Measurements from ENCODE around the gene ALDH16A1. TPM values are rescaled to one million over a fixed set of nuclear protein-coding genes. Genes with fewer than 3 reads are reported as not detected.
A peak's percentile ranks its signal among the peaks of the same experiment; 100 is the strongest.

Gene ALDH16A1
- total and polyA plus RNA-seq, 2 donors (not counting 1 experiment from before 2014, with no cell fraction given) = 65.8 to 105 TPM

- DNase-seq (peak; percentile 64), ATAC-seq (ENCODE audit: low read depth) (peak; percentile 73)
- H2AFZ ChIP-seq (ENCODE audit: insufficient read depth, low read depth, low read length, poor library complexity, severe bottlenecking) = peak overlapping the region; percentile 95
- Mint-ChIP-seq H3K4me3 (peak overlapping the region; percentile 91), H3K4me1 (peaks cover 40% of the 10 kb centered on the region), H3K27ac (peak overlapping the region; percentile 88), H3K27me3 (no peaks in the 10 kb centered on the region), H3K9me3 (ENCODE audit: insufficient read depth) (no peaks in the 10 kb centered on the region)
- H3K4me1 ChIP-seq (ENCODE audit: control insufficient read depth in 2 of 2, insufficient read depth in 2 of 2, low read length in 2 of 2) = peaks cover 26 to 34% of the 10 kb centered on the region in 2 donors
- no peaks in the 10 kb centered on the region for H3K36me3 ChIP-seq (replicated peaks in 1 of 2; ENCODE audit: control extremely low read depth in 1 of 2, control insufficient read depth in 1 of 2, extremely low read depth in 1 of 2, insufficient read depth in 2 of 2, low read length in 1 of 2)
- H4K20me1 ChIP-seq (ENCODE audit: control insufficient read depth, insufficient read depth, low read length, poor library complexity, severe bottlenecking) = no peaks in the 10 kb centered on the region
- H3K9me3 ChIP-seq (ENCODE audit: control extremely low read depth in 1 of 3, control insufficient read depth in 2 of 3, insufficient read depth in 1 of 3, low read length in 2 of 3) = no peaks in the 10 kb centered on the region
- peak overlapping the region; percentile 64 to 79 for H3K27ac ChIP-seq (ENCODE audit: low read length in 2 of 2)
- peak overlapping the region; percentile 96 for H3K4me2 ChIP-seq (replicated peaks; ENCODE audit: low read depth, low read length, poor library complexity, severe bottlenecking)
- under 1% methylated on average over 44 of the region's 50 CpGs for WGBS (ENCODE audit: insufficient coverage)
- intact Hi-C loops (cut with micrococcal nuclease) = loop anchor here (2.0 kb wide), 1 partner anchor 14 kb away; no protein-coding TSS in a partner anchor
- peak overlapping the region; percentile 44 to 84 (median 79) for H3K4me3 ChIP-seq (ENCODE audit: control extremely low read depth in 1 of 5, extremely low read depth in 1 of 5, insufficient read depth in 1 of 5, low read depth in 2 of 5, low read length in 4 of 5)
- peak overlapping the region; percentile 84 for H3K9ac ChIP-seq (ENCODE audit: low read length)
- no peaks in the 10 kb centered on the region for H3K79me2 ChIP-seq (ENCODE audit: control insufficient read depth, insufficient read depth, low read length)
- ChIA-PET POLR2A (interaction anchor here (0.5 to 1.0 kb wide), 7 partner anchors 9 to 68 kb away, joined by 3 to 8 read pairs (median 3); partner anchors contain the start of genes NOSIP, PRRG2, RCN3 and RPS11), CTCF (interaction anchor here (0.6 to 1.5 kb wide), 5 partner anchors 8 to 34 kb away, joined by 3 to 9 read pairs (median 4); no protein-coding TSS in a partner anchor)
- TF ChIP-seq EZH2 (IDR thresholded peaks at IDR 0.05; ENCODE audit: borderline replicate concordance, insufficient read depth, low read depth, low read length, poor library complexity, severe bottlenecking) (no peak), CTCF (IDR thresholded peaks at IDR 0.05) (no peak)
- H3K27me3 ChIP-seq (replicated peaks in 1 of 4; ENCODE audit: control extremely low read depth in 1 of 4, control insufficient read depth in 3 of 4, insufficient read depth in 4 of 4, low read length in 3 of 4) = no peaks in the 10 kb centered on the region
These were observed 60.1 kb downstream of the ALDH16A1 start for GRCh38 chr19:49512970-49513745.

- H3K27me3 ChIP-seq (replicated peaks in 1 of 4; ENCODE audit: control extremely low read depth in 1 of 4, control insufficient read depth in 3 of 4, insufficient read depth in 4 of 4, low read length in 3 of 4) = no peaks in the 10 kb centered on the region
- ChIA-PET POLR2A (interaction anchor here (0.6 to 0.7 kb wide), 2 partner anchors 19 to 24 kb away, joined by 3 to 7 read pairs; no protein-coding TSS in a partner anchor), CTCF (interaction anchor here (1.4 to 1.5 kb wide), 3 partner anchors 8 to 33 kb away, joined by 4 to 9 read pairs (median 6); no protein-coding TSS in a partner anchor)
- 74% methylated on average over 9 of the region's 12 CpGs for WGBS (ENCODE audit: insufficient coverage)
- no peaks in the 10 kb centered on the region for H3K79me2 ChIP-seq (ENCODE audit: control insufficient read depth, insufficient read depth, low read length)
- H3K36me3 ChIP-seq (replicated peaks in 1 of 2; ENCODE audit: control extremely low read depth in 1 of 2, control insufficient read depth in 1 of 2, extremely low read depth in 1 of 2, insufficient read depth in 2 of 2, low read length in 1 of 2) = no peaks in the 10 kb centered on the region
- ATAC-seq (ENCODE audit: low read depth) (no peak), DNase-seq (no peak)
- no peaks in the 10 kb centered on the region for H3K27me3 Mint-ChIP-seq
- peak overlapping the region; percentile 96 for H3K4me2 ChIP-seq (replicated peaks; ENCODE audit: low read depth, low read length, poor library complexity, severe bottlenecking)
- peak overlapping the region; percentile 88 for H3K4me3 Mint-ChIP-seq
- H3K9ac ChIP-seq (ENCODE audit: low read length) = peak overlapping the region; percentile 84
- no peaks in the 10 kb centered on the region for H3K9me3 Mint-ChIP-seq (ENCODE audit: insufficient read depth)
- H3K27ac Mint-ChIP-seq = peak overlapping the region; percentile 87
- H2AFZ ChIP-seq (ENCODE audit: insufficient read depth, low read depth, low read length, poor library complexity, severe bottlenecking) = peak overlapping the region; percentile 95
- peak overlapping the region in 1 of 2 donors; percentile 79 for H3K27ac ChIP-seq (ENCODE audit: low read length in 2 of 2)
- intact Hi-C loops (cut with micrococcal nuclease) = loop anchor here (2.0 kb wide), 1 partner anchor 13 kb away; no protein-coding TSS in a partner anchor
- TF ChIP-seq EZH2 (IDR thresholded peaks at IDR 0.05; ENCODE audit: borderline replicate concordance, insufficient read depth, low read depth, low read length, poor library complexity, severe bottlenecking) (no peak), CTCF (IDR thresholded peaks at IDR 0.05) (no peak)
- no peaks in the 10 kb centered on the region for H3K9me3 ChIP-seq (ENCODE audit: control extremely low read depth in 1 of 3, control insufficient read depth in 2 of 3, insufficient read depth in 1 of 3, low read length in 2 of 3)
- H3K4me3 ChIP-seq (ENCODE audit: control extremely low read depth in 1 of 5, extremely low read depth in 1 of 5, insufficient read depth in 1 of 5, low read depth in 2 of 5, low read length in 4 of 5) = peak overlapping the region in 4 of 5 experiments; percentile 73 to 84 (median 82)
- peaks cover 40% of the 10 kb centered on the region for H3K4me1 Mint-ChIP-seq
- H3K4me1 ChIP-seq (ENCODE audit: control insufficient read depth in 2 of 2, insufficient read depth in 2 of 2, low read length in 2 of 2) = peaks cover 26 to 34% of the 10 kb centered on the region in 2 donors
- no peaks in the 10 kb centered on the region for H4K20me1 ChIP-seq (ENCODE audit: control insufficient read depth, insufficient read depth, low read length, poor library complexity, severe bottlenecking)
These were observed 60.7 kb downstream of the ALDH16A1 start for GRCh38 chr19:49513746-49514118.

Data from B cell (primary cell).